Epithelial cell of prostate (primary cell): ENCODE results near the gene CSTF1.
"Not testable (repeated sequence)": the region's sequence is repeated elsewhere in the genome, so short reads cannot be mapped to it uniquely, and the experiment has no call there.

Source experiments
- DNase-seq: peaks from one replicate; pipeline ENCODE4 v3.0.0-alpha.2; 2011; ENCODE audit warnings: low read depth, low spot score
- H3K27ac ChIP-seq: fragments of 450-650 bp; 2 replicates; pipeline ENCODE4 v1.5.1; 2017; ENCODE audit warnings: mild to moderate bottlenecking

Gene CSTF1

DNA sequence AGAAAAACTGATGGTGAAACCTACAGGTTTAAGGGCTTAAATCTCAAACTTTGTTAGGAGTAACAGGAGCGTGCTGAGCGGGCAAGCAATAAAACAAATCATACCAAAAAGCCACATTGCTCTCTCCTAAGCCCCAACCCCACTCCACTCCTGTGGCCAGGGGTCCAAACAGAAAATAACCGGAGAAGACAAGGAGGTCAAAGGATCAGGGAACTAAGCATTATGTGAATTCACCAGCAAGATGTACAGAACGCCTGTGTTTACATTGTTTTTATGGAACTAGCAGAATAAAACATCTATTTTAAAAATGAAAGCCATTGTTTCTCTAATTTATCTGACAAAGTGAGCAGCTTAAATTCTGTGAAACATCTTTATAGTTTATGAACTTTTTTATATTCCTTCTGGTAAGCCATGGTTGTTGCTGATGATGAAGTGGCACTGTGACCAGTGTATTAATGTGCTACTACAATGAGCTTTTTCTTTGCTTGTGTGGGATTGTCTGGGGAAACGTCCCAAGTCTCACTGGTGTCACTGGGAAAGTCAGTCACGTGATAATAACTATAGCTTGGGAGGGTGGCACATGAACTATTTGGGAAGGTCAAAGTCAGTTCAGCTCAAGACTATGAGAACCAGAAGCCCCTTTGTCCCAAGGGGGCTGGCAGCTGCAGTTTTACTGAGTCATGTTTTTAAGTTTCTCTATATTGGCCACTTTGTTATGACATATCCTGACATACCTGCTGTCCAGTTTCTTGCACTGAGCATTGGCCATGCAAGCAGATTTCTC, 23.9 kb upstream of the CSTF1 start:
- no peak for DNase-seq
- H3K27ac ChIP-seq, result no peak overlapping the region

DNA sequence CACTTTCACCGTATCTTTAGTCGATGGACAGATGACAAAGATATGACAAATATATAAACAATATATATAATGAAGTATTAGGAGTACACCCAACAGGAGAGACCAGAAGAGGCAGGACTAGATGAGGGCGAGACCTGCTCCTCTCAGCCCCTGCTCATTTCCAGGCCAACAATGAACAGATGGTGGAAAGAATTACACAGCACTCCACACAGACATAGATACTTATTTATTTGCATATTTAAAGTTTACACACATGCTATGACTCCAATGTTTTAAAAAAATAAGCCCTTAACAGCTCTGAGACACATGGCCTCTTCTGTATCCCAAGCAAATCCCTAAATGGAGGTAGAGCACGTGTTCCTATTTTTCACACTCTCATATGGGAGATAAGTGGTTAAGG, 23.3 kb upstream of the CSTF1 start:
- no peak overlapping the region for H3K27ac ChIP-seq
- DNase-seq, result no peak

DNA sequence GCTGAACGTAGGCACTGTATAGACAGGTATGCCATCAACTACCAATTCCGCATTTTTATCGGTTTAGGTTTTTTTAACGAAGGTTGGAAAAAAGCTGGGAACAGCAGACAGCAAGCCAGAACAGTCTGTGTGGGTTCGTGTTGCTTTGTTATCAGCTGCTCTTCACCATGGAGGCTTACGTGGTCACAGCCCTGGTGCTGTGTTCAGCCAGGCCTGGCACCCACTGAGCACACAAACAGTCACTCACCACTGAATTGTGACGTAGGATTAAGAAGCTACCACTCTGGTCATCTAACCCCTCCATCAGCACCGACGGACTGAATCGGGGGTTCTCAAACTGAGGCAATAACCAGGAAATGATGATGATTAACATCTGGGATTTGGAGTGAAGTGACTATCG, 20.5 kb upstream of the CSTF1 start:
- H3K27ac ChIP-seq, result no peak overlapping the region

DNA sequence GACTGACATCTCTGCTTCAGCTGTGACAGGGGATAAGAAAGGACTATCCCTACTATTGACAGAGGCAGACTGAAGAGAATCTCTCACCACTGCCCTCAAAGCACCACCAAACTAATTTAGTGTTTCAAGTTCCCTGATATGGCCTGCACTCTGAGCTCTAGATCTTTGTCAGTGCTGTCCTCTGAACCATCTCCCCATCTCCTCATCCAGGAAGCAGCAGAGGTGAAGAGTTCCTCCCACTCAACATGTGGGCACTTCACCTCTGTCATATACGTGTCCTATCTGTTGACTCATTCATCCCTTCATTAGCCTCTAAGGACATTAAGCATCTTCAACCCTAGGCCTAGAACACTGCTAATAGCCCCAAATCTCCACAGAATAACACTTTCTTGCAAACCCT, 19.6 kb upstream of the CSTF1 start:
- no peak overlapping the region for H3K27ac ChIP-seq
- DNase-seq, result no peak

More for the DNA sequence above, 20.5 kb upstream of the CSTF1 start:
- DNase-seq, result no peak

DNA sequence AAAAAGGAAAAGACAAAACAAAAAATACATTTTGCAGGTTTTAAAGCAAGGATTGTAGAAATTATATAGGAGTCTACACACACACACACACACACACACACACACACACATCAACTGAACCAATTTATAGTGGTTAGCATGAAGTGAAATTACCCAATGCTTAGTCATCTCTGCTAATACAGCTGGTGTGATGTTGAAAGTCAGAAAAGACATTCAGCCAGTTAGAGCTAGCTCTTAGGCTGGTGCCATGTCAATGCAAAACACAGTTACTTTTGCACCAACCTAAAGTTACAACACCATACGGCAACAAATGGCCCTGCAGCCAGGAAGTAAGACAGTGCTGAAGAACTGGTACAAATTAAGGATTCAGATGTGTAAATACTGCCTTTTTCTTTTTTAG, 18.5 kb upstream of the CSTF1 start:
- H3K27ac ChIP-seq, result peak overlapping the region; percentile 57
- DNase-seq, result peak; percentile 88

DNA sequence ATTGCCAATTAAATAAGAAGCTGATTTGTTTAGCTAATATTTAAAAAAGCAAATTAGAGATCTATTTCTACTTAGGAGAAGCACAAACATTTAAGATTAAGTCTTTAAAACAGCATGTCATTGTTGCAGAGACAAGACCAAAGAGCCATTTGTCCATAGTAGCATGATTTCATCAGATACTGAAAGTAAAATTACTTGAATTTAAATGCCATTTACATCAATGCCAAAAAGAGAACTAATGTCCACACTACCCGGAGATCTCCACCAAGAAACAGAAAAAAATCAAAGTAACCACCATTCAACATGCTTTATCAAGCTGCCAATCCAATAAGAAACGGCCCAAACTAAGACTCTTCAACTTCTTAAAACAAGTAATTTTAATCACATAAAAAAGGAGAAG, 16.1 kb upstream of the CSTF1 start:
- no peak for DNase-seq
- H3K27ac ChIP-seq, result no peak overlapping the region

DNA sequence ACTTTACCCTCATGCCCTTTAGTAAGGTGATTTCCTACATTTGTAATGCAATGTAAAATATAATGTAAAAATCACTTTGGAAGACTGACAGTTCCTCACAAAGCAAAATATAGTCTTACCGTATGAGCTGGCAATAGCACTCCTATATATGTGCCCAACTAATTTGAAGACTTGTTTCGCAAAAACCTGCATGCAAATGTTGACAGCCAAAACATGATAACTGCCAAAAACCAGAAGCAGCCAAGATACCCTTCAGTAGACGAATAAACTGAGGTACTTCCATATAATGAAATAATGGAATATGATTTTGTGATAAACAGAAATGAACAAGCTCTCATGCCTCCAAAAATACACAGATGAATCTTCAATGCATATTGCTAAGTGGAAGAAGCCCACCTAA, 14.1 kb upstream of the CSTF1 start:
- no peak overlapping the region for H3K27ac ChIP-seq
- DNase-seq, result no peak

DNA sequence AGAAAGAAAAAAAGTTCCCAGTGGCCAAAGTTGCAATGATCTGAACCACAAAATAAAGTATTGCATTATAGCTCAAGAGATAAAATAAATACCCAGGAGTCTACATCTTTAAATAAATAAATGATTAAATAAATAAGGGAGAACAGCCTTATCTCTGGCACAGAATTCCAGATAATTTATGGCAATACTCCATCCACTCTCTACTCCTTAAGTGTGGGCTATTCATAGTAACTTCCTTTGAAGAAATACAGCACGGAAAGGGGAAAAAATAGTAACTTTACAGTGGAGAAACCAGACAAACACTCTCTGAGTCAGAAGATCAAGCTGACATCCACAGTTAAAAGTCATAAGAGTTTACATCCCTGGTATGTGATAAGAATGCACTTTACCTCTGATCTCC, 12.1 kb upstream of the CSTF1 start:
- no peak overlapping the region for H3K27ac ChIP-seq
- DNase-seq, result no peak

DNA sequence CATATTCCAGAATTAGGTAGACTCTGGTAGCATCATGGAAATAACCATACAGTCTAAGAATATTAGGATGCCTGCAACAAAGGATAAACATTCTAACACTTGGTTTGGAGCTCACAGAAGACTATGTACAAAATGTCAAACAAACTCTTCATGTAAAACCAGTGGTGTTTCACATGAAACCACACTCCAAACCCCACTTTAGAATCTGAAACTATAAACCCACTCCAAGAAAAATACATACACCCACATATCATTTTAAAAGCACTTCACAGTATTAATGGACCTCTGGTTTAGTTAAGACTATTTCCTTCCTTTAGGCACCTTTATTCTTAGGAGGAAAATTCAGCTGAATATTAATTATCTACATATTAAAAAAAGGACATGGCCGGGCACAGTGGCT, 10.9 kb upstream of the CSTF1 start:
- H3K27ac ChIP-seq, result no peak overlapping the region
- no peak for DNase-seq

DNA sequence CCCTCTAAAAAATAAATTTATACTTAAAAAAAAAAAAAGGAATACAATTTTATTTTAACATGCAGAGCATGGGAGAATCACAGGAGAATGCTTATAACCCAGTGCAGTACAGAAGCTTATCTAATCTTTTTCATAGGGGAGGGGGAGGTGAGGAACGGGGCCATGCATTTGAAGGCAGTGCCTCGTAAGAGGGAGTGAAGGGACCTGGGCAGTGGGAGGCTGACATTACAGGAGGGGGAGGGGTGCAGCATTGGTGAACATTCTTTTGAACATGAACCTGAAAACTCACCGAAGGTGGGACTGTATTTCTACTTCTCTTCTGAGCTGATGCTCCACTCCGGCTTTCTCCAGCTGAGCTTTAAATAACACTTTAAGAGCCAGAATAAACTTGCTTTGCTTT, 9.7 kb upstream of the CSTF1 start:
- no peak for DNase-seq
- no peak overlapping the region for H3K27ac ChIP-seq

DNA sequence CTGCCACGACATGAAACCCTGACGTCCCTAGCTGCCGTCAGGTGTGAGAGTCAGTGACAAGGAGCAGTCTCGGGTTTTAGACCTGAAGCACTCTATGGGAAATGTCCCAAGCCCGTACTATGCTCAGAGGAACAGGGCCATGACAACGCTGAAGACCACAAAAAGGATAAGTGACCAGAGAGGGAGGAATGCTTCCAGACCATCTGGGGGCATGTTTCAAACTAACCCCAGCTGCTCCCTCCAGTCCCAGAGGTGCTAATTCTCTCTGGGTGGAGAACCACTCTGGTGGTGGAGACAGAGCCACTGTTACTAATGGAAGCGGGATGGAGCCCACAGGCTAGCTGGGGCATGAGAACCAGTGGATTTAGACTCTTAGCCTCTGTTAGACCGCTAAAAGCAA, 9.1 kb upstream of the CSTF1 start:
- H3K27ac ChIP-seq, result no peak overlapping the region
- DNase-seq, result no peak

DNA sequence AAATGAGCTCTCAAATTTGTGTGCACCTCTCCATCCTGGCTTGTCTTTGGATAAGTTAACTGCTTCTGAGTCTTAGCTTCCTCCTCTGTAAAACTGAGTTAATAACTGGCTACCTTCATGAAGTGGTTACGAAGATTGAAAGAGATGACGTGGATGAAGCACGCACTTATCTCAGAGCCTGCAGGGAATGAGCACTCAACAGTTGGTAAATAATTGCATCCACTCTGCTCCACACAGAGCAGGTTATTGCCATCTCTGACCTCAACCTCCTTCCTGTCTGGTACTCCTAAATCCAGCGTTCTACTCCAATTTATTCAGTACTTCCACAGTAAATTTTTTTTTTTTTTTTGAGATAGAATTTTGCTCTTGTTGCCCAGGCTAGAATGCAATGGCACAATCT, 7.3 kb upstream of the CSTF1 start:
- no peak for DNase-seq
- H3K27ac ChIP-seq, result no peak overlapping the region

DNA sequence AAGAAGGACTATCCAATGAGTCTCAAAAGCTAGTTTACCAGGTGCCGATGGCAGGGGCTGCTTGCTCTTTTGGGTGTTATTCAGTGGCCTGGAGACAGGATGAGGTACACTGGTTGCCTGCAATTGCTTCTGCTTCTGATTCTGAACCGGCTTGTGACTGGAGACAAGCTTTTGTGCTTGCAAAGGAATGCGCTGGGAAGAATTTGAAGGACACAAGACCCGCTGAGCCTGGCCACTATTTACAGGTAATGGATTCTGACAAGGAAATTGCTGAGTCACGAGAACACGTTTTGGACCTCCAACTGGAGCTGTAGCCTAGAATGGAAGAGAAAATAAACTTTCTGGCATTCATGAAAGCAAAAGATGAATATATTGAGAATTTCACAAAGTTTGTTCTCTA, 6.2 kb upstream of the CSTF1 start:
- H3K27ac ChIP-seq, result no peak overlapping the region
- DNase-seq, result no peak

DNA sequence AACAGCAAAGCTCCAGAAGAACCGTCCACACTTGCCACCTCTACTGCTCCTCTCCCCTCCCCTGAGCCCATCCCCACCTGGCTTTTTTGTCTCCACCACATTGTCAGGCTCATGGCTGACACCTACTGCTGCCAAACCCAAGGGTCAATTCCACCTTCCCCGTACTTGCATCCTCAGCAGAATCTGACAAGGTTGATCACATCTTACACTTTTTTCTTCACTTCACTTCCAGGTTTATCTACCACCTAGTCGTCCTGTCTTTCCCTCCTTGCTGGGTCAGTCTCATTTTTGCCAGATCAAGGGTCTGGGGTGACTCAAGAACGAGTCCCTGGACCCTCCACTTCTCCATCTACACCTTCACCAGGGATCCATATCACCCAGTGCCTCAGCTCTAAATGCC, 3.6 kb upstream of the CSTF1 start:
- H3K27ac ChIP-seq, result no peak overlapping the region

DNA sequence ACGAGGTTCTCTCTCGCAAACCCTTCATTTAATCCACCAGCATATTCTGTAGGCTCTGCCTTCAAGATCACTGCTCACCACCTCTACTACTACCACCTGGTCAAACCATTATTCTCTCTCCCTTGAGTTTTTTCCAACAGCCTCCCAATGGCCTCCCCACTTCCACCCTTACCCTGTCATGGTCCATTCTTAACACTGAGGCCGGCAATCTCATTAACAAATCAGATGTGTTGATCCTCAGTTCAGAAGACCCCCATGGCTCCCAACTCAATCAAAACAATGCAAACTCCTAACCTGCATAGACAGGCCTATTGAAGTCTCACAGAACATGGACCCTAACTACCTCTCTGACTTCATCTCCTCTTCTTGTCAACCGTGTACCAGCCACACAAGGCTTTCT, 2.6 kb upstream of the CSTF1 start:
- no peak overlapping the region for H3K27ac ChIP-seq
- no peak for DNase-seq

More for the DNA sequence above, 3.6 kb upstream of the CSTF1 start:
- DNase-seq, result no peak

DNA sequence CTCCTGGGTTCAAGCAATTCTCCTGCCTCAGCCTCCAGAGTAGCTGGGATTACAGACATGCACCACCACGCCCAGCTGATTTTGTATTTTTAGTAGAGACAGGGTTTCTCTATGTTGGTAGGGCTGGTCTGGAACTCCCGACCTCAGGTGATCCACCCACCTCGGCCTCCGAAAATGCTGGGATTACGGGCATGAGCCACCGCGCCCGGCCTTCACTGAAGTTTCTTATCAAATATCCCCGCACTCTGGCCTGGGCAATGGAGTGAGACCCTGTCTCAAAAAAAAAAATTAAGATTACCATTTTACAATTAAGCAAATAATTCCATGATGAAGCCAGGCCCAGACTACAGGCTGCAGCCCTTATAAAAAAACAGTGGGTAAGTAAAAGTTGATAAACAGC, 2.0 kb upstream of the CSTF1 start:
- DNase-seq, H3K27ac ChIP-seq: not testable (repeated sequence)

DNA sequence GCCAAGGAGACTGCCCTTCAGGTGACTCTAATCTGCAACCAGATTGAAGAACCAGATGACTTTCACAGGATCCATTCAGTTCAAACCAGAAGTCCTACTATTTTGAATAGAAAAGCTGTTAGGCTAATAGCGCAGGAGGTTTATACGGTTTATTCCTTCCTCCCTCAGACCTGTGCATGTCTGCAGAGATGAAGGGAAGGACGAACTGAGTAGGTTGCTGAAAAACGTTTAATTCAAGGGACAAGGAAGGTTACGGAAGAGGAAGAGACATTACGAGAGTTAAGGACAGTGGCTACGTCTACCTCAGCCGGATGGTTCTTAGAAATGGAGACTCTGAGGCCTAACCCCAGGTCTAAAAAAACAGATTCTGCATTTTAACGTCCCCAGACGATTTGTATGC, 1.4 kb upstream of the CSTF1 start:
- H3K27ac ChIP-seq, result no peak overlapping the region
- DNase-seq, result no peak

DNA sequence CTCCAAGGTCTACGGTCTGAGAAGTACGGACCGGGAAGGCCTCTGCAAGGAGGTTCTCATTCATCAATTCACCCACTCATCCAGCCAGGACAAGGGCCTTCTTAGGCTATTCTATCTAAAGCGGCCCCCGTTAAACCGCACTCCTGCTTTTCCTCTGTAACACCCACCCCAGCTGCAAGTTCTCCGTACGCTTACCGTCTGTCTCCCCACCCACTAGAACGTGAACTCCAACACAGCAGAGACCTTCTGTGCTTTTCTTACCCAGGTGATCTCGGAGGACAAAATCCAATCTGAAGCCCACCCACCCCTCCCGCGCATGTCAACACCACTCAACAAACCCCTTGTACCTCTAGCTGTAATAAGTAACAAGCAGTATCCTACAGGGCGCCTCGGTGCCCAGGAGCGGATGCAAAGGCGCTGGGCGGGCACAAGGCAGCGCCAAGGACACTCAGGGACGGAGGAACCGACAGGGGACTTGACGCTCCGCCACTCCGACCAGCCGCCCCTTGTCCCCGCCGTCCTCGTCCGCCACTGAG, 781 bp upstream of the CSTF1 start:
- DNase-seq, result no peak

DNA sequence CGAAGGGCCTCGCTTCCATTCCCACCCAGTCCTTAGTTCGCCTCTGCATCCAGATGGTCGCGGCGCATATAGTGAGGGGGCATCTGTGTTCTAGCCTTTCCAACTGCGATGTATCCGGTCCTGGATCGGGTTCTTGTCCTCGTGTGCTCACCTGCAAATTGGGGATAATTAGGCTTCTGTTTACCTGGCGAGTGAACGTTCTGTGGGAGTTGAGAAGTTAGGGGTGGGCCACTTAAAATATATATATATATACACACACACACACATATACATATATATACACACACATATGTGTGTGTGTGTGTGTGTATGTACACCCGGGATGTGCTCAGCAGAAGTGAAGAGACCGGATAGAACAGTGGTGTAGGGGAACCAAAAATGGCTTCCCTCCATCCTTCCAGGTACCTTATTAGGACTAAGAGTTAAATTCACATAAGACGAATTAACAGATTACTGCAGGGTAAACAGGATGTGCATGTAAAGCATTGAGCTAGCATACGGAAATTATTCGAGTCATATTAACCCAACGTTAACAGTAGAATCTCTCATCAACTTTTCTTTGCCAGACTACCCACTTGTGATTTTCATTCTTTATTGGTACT, 537 bp downstream of the CSTF1 start:
- H3K27ac ChIP-seq, result peak overlapping the region; percentile 89
- DNase-seq, result no peak

More for the DNA sequence above, 781 bp upstream of the CSTF1 start:
- H3K27ac ChIP-seq, result peak overlapping the region; percentile 89

DNA sequence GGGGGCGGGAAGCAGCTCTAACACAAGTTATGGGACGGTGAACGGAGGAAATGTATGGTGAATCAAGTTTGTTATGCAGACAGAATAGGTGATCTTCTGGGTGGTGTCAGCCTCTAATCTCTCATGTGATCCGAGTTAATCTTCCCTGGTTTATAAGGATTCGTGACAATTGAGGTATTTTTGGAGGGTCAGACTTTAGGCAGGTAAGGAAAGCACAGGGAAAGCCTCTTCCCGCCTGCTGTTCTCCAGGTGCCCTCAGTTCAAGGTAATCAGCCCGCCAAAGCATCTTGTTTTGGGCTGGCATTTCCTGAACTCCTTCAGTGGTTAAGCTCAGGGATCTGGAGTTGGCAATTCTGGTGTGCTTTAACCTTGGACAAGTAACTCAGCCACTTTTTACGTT, 1.2 kb downstream of the CSTF1 start:
- no peak for DNase-seq
- no peak overlapping the region for H3K27ac ChIP-seq

DNA sequence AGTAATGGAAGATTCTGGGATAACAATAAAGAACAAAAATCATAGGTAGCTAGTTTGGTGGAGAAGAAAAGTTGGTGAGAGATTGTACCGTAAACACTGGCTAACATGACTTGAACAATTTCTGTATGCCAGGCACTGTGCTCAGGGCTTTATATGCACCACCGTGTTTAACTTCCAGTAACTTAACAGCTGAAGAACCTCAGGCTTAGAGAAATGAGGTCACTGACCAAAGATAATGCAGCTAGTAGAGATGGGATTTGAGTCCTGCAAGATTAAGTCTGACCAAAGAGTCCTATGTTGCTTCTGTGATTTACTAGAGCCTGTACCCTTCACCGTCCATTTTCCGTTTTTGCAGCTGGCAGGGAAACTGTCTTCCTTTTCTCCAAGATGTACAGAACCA, 2.7 kb downstream of the CSTF1 start:
- H3K27ac ChIP-seq, result no peak overlapping the region
- no peak for DNase-seq
